ENCODE data around the gene LTB.

LTB gene

GRCh38 chr6:31614684-31615578 lies 32.7 kb upstream of the LTB start, which contains the start of gene AIF1:
Gene AIF1, plus strand, starts transcription at chr6:31615234. Its CDS starts 96 bp downstream, at chr6:31615330.
- H3K4me1 ChIP-seq (ENCODE audit: control insufficient read depth in 1 of 2, insufficient read depth in 1 of 2, low read depth in 1 of 2, low read length in 1 of 2): peaks cover 50 to 60% of the 10 kb centered on the region in 2 experiments
- peak; percentile 17 for TF ChIP-seq CTCF (IDR thresholded peaks at IDR 0.05)
- peak within 1 kb of the TSS; percentile 98 for H3K27ac ChIP-seq
- H3K9me3 ChIP-seq: no peaks in the 10 kb centered on the region
- no peaks in the 10 kb centered on the region for H3K36me3 ChIP-seq
- H3K4me3 ChIP-seq (ENCODE audit: low read depth in 1 of 2, low read length in 1 of 2): peak within 1 kb of the TSS; percentile 79 to 87
- H3K27me3 ChIP-seq: no peaks in the 10 kb centered on the region

- H3K9me3 ChIP-seq: no peaks in the 10 kb centered on the region
- H3K27me3 ChIP-seq: no peaks in the 10 kb centered on the region
- peak overlapping the region; percentile 79 to 87 for H3K4me3 ChIP-seq (ENCODE audit: low read depth in 1 of 2, low read length in 1 of 2)
- H3K4me1 ChIP-seq (ENCODE audit: control insufficient read depth in 1 of 2, insufficient read depth in 1 of 2, low read depth in 1 of 2, low read length in 1 of 2): peaks cover 43 to 54% of the 10 kb centered on the region in 2 experiments
- TF ChIP-seq CTCF (IDR thresholded peaks at IDR 0.05): no peak
- no peaks in the 10 kb centered on the region for H3K36me3 ChIP-seq
- H3K27ac ChIP-seq: peak overlapping the region; percentile 98
These were observed 31.9 kb upstream of the LTB start for GRCh38 chr6:31614075-31614619.

- Histone ChIP-seq H3K27me3 (no peaks in the 10 kb centered on the region), H3K36me3 (no peaks in the 10 kb centered on the region), H3K27ac (no peak overlapping the region), H3K9me3 (no peaks in the 10 kb centered on the region), H3K4me3 (ENCODE audit: low read depth in 1 of 2, low read length in 1 of 2) (no peak overlapping the region), H3K4me1 (ENCODE audit: control insufficient read depth in 1 of 2, insufficient read depth in 1 of 2, low read depth in 1 of 2, low read length in 1 of 2) (peaks cover 28 to 34% of the 10 kb centered on the region in 2 experiments)
- TF ChIP-seq CTCF (IDR thresholded peaks at IDR 0.05): no peak
These were observed 28.7 kb upstream of the LTB start for GRCh38 chr6:31610968-31611367.

GRCh38 chr6:31609519-31610406 lies 27.5 kb upstream of the LTB start:
- no peak overlapping the region for H3K4me3 ChIP-seq (ENCODE audit: low read depth in 1 of 2, low read length in 1 of 2)
- peaks cover 16 to 22% of the 10 kb centered on the region in 2 experiments for H3K4me1 ChIP-seq (ENCODE audit: control insufficient read depth in 1 of 2, insufficient read depth in 1 of 2, low read depth in 1 of 2, low read length in 1 of 2)
- no peaks in the 10 kb centered on the region for H3K27me3 ChIP-seq
- no peaks in the 10 kb centered on the region for H3K9me3 ChIP-seq
- TF ChIP-seq CTCF (IDR thresholded peaks at IDR 0.05): no peak
- H3K36me3 ChIP-seq: no peaks in the 10 kb centered on the region
- no peak overlapping the region for H3K27ac ChIP-seq

GRCh38 chr6:31607317-31607716 lies 25.1 kb upstream of the LTB start:
- Histone ChIP-seq H3K4me1 (ENCODE audit: control insufficient read depth in 1 of 2, insufficient read depth in 1 of 2, low read depth in 1 of 2, low read length in 1 of 2) (peaks cover 0 to 6% of the 10 kb centered on the region in 2 experiments), H3K27me3 (no peaks in the 10 kb centered on the region), H3K27ac (no peak overlapping the region), H3K9me3 (no peaks in the 10 kb centered on the region), H3K36me3 (no peaks in the 10 kb centered on the region), H3K4me3 (ENCODE audit: low read depth in 1 of 2, low read length in 1 of 2) (no peak overlapping the region)
- TF ChIP-seq CTCF (IDR thresholded peaks at IDR 0.05): no peak

Measured in neutrophil (primary cell).